OCI-LY1 (cell line): ENCODE results near the gene PCDHA1.

Experiments used
- H2AFZ ChIP-seq: fragments of 200-600 bp; sonication (generic), shearing (Covaris generic); 2 replicates; pipeline ENCODE4 v1.6.0; 2014; ENCODE audit warnings: antibody characterized with exemption, mild to moderate bottlenecking, low read length
- H3F3A ChIP-seq: fragments of 200-600 bp; sonication (generic), shearing (Covaris generic); 2 replicates; pipeline ENCODE4 v1.6.0; 2014; ENCODE audit warnings: mild to moderate bottlenecking, antibody characterized with exemption, low read length, moderate library complexity; ENCODE audit not compliant: insufficient read depth
- H3K27ac ChIP-seq: fragments of 200-600 bp; sonication (generic); 2 replicates; pipeline ENCODE4 v1.5.1; 2014; ENCODE audit warnings: low read length, mixed run types, mild to moderate bottlenecking, low read depth; ENCODE audit not compliant: poor library complexity, severe bottlenecking
- H3K27me3 ChIP-seq: fragments of 200-600 bp; sonication (generic); 2 replicates; pipeline ENCODE4 v1.6.0; 2014; ENCODE audit warnings: antibody characterized with exemption, mild to moderate bottlenecking, low read length, moderate library complexity; ENCODE audit not compliant: insufficient read depth
- H3K36me3 ChIP-seq: fragments of 200-600 bp; sonication (generic); 2 replicates; pipeline ENCODE4 v1.6.1; 2014; ENCODE audit warnings: mild to moderate bottlenecking, antibody characterized with exemption, low read length, moderate library complexity, mixed read lengths; ENCODE audit not compliant: insufficient read depth
- H3K4me1 ChIP-seq: fragments of 200-600 bp; sonication (generic); 2 replicates; pipeline ENCODE4 v1.5.1; 2014; ENCODE audit warnings: mild to moderate bottlenecking, low read length, moderate library complexity; ENCODE audit not compliant: insufficient read depth, severe bottlenecking
- H3K4me2 ChIP-seq: fragments of 200-600 bp; sonication (generic), shearing (Covaris generic); 2 replicates; pipeline ENCODE4 v1.6.1; 2014; ENCODE audit warnings: low read length
- H3K4me3 ChIP-seq: fragments of 200-600 bp; sonication (generic); 2 replicates; pipeline ENCODE4 v1.5.1; 2014; ENCODE audit warnings: low read length, low read depth, mild to moderate bottlenecking, mixed read lengths; ENCODE audit not compliant: poor library complexity, severe bottlenecking
- H3K79me2 ChIP-seq: fragments of 200-600 bp; shearing (Covaris generic); 2 replicates; pipeline ENCODE4 v1.6.1; 2016; ENCODE audit warnings: mixed run types, low read length, mixed read lengths; ENCODE audit not compliant: insufficient read depth
- H3K9ac ChIP-seq: fragments of 200-600 bp; sonication (generic), shearing (Covaris generic); 2 replicates; pipeline ENCODE4 v1.6.1; 2014; ENCODE audit warnings: mild to moderate bottlenecking, low read length, mixed read lengths
- H3K9me2 ChIP-seq: fragments of 200-600 bp; sonication (generic), shearing (Covaris generic); 2 replicates; pipeline ENCODE4 v1.6.1; 2014; ENCODE audit warnings: low read depth, mild to moderate bottlenecking, low read length, mixed read lengths
- H3K9me3 ChIP-seq: fragments of 200-600 bp; shearing (Covaris generic); 2 replicates; pipeline ENCODE4 v1.6.1; 2014; ENCODE audit warnings: low read length, mixed read lengths
- H4K20me1 ChIP-seq: fragments of 200-600 bp; sonication (generic), shearing (Covaris generic); 2 replicates; pipeline ENCODE4 v1.6.0; 2016; ENCODE audit warnings: mild to moderate bottlenecking, low read length; ENCODE audit not compliant: insufficient read depth
- CTCF ChIP-seq: fragments of 200-600 bp; sonication (generic), shearing (Covaris generic); IDR thresholded peaks from 2 replicates; pipeline ENCODE4 v1.5.1; 2017; ENCODE audit warnings: mild to moderate bottlenecking, antibody characterized with exemption, low read length, moderate library complexity, mixed read lengths
- EZH2 ChIP-seq: fragments of 200-600 bp; sonication (generic), shearing (Covaris generic); IDR thresholded peaks from 2 replicates; pipeline ENCODE4 v1.8.0; 2017; ENCODE audit warnings: borderline replicate concordance, mixed run types, mild to moderate bottlenecking, antibody characterized with exemption, low read length, moderate library complexity, mixed read lengths

PCDHA1 gene

DNA sequence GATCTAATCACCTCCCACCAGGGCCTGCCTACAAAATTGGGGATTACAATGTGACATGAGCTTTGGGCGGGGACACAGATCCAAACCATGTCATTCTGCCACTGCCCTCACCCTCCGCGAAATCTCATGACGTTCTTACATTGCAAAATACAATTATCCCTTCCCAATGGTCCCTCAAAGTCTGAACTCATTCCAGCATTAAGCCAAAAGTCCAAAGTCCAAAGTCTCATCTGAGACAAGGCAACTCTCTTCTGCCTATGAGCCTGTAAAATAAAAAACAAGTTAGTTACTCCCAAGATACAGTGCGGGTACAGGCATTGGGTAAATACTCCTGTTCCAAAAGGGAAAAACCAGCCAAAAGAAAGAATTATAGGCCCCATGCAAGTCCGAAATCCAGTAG is 165.7 kb downstream of the PCDHA1 start:
- Histone ChIP-seq H3K27me3 (no peaks in the 10 kb centered on the region), H3K4me3 (no peak overlapping the region), H3K27ac (no peak overlapping the region), H3K79me2 (no peaks in the 10 kb centered on the region), H2AFZ (no peak overlapping the region), H3F3A (no peaks in the 10 kb centered on the region), H3K9me2 (no peaks in the 10 kb centered on the region), H4K20me1 (no peaks in the 10 kb centered on the region), H3K36me3 (no peaks in the 10 kb centered on the region), H3K4me2 (no peak overlapping the region), H3K9ac (no peak overlapping the region), H3K9me3 (no peaks in the 10 kb centered on the region; the same call in 1 of the 2 replicates), H3K4me1 (no peaks in the 10 kb centered on the region)
- no peak for TF ChIP-seq EZH2
- TF ChIP-seq CTCF, result no peak

GRCh38 chr5:140953234-140953633 is 167.3 kb downstream of the PCDHA1 start:
- Histone ChIP-seq H3K36me3 (no peaks in the 10 kb centered on the region), H2AFZ (no peak overlapping the region), H3K4me2 (no peak overlapping the region), H3K9ac (no peak overlapping the region), H3K27ac (no peak overlapping the region), H3K4me3 (no peak overlapping the region), H3K9me3 (no peaks in the 10 kb centered on the region; the same call in 1 of the 2 replicates), H3K9me2 (no peaks in the 10 kb centered on the region), H3K79me2 (no peaks in the 10 kb centered on the region), H3K4me1 (no peaks in the 10 kb centered on the region), H3K27me3 (no peaks in the 10 kb centered on the region), H4K20me1 (no peaks in the 10 kb centered on the region), H3F3A (no peaks in the 10 kb centered on the region)
- TF ChIP-seq CTCF (no peak), EZH2 (no peak)

DNA sequence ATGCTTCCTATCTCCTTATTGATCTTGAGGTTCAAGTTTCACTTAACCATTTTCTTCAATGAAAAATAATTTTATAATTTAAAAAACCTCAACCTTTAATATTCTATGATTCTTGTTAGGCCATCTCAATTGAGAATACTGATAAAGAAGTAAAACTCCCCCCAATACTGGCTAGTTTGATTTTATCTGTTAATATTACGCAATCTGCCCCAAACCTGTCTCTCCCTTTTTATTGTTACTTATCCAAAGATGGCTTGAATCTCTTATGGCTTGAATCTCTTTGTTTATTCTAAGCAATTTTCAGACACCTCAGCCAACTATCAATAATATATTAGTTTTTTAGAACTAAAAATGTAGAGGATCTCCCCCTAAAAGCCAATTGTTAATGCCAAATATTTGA is 176.2 kb downstream of the PCDHA1 start:
- no peak overlapping the region for H3K27ac ChIP-seq
- no peak overlapping the region for H3K9ac ChIP-seq
- H3F3A ChIP-seq, result no peaks in the 10 kb centered on the region
- H3K9me3 ChIP-seq, result no peaks in the 10 kb centered on the region
- H2AFZ ChIP-seq, result no peak overlapping the region
- H3K9me2 ChIP-seq, result no peaks in the 10 kb centered on the region
- H3K4me3 ChIP-seq, result no peak overlapping the region
- TF ChIP-seq CTCF, result no peak
- no peak for TF ChIP-seq EZH2
- H3K36me3 ChIP-seq, result no peaks in the 10 kb centered on the region
- H3K27me3 ChIP-seq, result no peaks in the 10 kb centered on the region
- no peaks in the 10 kb centered on the region for H4K20me1 ChIP-seq
- no peaks in the 10 kb centered on the region for H3K4me1 ChIP-seq
- H3K79me2 ChIP-seq, result no peaks in the 10 kb centered on the region
- H3K4me2 ChIP-seq, result no peak overlapping the region
